Measurements from ENCODE around the gene LYPD8.

Gene LYPD8

GRCh38 chr1:248696774-248697173 is 58.8 kb downstream of the LYPD8 start:
- no peak for DNase-seq

GRCh38 chr1:248696261-248696660 is 59.3 kb downstream of the LYPD8 start:
- DNase-seq = peak; percentile 11 to 56

GRCh38 chr1:248695451-248696132 is 60.0 kb downstream of the LYPD8 start:
- DNase-seq = no peak

- DNase-seq = no peak
These were observed 63.9 kb downstream of the LYPD8 start for GRCh38 chr1:248691567-248692155.
